NCI-H146 treated with DMSO at 0.1 percent for 48 hours (cell line): Measurements from ENCODE around the gene NID2.

Experiments used
- DNase-seq: peaks from one replicate; lab custom pipeline; 2025; ENCODE audit not compliant: unreplicated experiment; lab: John Stamatoyannopoulos, UW

The NID2 gene

DNA sequence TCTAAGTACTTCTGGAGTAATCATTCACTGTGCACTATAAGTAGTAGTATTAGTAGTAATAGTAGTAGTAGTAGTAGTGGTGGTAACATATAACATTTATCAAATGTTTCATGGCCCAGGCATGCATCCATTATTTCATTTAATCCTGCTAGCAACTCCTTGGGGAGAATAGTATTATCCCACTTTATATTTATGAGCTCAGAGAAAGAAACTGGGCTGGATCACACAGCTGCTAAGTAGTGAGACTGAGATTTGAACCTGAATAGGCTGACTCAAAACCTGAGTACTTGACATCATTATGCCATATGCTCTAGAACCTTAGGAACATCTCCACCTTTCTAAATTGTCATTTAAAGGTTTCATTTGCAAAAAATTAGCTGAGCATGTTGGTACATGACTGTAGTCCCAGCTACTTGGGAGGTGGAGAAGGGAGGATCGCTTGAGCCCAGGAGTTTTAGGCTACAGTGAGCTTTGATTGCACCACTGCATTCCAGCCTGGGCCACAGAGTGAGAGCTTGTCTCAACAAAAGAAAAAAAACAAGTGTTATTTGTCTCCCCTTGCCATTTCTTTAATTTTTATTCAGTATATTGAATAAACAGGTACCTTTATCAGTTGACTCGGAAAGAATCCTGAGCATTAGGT lies 11.4 kb upstream of the NID2 start:
- no peak for DNase-seq

DNA sequence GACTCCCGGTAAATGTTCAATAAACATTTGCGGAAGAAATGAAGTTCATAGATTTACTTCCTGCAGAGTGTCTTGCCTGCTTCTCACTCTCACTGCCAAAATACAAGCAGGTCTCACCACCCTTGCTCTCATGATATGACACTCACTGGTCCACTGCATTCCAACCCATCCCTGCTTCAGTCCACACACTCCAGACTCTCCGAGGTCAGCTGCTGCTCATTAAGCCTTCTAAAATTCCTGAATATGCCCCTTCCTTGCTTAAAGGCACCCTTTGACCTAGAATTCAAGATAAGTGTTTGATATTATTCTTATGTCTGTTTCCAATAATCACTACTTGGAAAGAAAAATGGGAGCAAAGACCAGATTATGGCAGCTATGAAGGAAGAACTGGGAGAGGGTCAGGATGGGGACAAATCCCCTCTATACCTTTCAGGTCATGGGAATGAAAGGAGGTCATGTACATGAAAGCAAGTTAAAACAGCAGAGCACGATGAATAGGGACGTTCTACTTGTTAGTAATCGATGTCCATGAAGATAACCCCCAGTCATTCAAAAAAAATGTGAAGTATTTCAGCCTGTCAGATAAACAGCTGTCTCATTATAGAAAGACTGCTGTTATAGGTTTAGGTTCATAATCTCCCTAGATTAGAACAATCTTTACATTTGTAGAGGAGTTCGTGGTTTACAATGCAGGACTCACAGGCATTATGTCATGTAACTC lies 10.5 kb upstream of the NID2 start:
- no peak for DNase-seq

DNA sequence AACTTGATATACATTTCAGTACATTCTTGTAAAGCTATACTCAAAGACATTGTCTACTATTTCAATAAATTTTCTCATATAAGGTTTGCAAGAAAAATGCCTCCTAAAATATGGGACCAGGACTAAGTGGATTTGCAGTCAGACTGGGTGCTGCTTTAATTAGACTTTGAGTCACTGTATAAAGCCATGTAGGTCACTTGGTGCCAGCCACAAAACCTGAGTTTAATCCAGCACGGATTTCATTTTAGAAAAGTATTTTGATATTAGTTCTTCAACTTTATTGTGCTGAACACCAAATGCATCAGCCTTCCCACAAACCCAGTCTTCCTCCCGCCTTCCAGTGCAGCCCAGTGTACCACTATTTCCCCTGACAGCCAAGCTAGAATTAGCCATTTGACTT lies 9.9 kb upstream of the NID2 start:
- no peak for DNase-seq

DNA sequence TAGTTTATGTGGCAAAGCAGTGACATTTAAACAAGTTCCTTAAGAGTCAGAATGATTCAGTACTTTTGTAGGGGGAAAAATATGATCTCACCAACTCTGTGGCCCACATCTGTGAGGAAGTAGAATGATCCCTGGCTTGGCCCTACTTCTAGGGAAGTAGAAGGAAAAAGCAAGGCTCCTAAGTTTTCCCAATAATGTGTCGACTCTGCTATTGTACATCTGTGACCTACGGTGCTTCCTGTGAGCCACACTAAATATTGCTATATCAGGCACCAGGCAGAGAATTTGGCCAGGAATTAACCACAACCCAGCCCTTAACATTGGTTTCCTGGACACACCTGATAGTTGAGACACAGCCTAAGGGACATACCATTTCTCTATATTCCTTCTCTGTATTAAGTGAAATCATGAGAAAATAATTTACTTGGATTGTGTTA lies 9.3 kb upstream of the NID2 start:
- no peak for DNase-seq

DNA sequence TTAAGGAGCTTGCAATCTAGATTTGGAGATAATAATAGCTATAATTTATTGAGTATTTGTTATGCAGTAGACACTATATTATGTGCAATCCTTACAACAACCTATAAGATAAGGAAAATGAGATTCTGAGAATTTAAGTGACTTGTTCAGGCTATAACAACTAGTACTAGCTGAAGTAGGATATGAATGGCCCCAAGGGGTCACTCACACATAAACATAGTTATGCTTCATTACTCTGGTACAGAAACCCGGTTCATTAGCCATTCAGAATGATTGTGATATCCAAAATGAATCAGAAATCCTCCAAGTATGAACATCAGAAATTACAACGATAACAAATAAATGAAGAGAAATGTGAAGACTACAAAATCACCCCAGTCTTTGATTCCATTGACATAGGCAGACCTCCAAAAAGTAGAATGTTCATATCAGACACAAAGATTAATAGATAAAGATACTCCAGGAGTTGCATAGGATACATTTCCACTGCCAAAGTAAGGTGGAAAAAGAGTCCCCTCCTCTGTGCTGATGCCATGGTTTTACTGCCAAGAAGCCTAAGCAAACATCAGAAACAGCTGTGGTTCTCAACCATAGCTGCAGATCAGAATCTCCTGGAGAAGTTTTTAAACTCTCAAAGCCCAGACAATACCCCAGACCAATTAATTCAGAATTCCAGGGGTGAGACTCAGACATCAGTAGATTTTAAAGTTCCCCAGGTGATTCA lies 8.6 kb upstream of the NID2 start:
- DNase-seq = no peak

DNA sequence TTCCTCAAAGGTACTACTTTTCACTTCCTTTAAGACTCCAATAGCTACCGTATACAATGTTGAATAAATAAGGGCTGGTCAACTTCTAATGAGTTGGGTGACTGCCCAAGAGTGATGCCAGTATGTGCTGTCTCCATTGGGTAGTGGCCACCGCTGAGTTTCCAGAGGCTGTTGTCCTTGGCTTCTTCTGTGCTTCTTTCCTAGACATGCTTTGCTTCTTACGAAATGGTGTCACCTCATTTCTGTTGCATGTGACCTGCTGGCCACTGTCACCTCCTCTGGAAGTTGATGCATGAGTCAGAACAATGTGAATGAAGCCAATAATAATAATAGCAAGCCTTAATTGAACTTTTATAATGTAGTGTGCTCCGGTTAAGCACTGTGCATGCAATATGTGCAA lies 7.5 kb upstream of the NID2 start:
- no peak for DNase-seq

DNA sequence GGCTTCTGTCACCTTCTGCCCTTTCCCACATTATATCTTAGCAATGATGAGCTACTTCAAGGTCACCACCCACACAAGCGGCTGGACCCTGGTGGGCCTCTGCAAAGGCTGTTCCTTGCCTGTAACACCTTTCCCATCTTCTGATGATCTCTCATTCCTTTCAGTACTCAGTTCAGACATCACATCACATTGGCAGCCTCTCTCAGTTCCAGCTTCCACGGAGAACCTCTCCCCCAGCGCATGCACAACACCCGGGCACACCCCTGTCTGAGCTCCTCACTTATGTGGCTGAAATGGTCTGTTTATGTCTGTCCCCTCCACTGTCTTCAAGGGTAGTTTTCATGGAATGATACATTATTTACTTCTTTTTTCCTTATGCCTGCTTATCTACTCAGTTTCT lies 6.5 kb upstream of the NID2 start:
- DNase-seq = no peak

DNA sequence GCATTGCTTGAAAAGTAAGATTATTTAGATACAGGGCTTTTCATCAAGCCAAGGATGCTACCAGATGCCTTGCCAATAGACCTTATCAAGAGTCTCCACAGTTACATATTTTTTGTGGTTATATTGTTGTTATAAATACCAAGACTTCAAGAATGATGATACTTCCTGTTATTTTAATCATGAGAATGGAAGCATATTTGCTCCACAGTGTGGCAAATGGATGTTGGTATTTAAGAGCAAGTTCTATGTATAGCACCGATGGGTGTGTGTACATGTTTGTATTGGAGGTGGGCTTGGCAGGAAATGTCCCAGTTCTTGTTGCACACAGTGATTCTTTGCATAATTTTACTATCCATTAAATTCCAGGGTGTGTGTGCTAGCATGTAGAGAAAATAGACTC lies 4.4 kb upstream of the NID2 start:
- no peak for DNase-seq

DNA sequence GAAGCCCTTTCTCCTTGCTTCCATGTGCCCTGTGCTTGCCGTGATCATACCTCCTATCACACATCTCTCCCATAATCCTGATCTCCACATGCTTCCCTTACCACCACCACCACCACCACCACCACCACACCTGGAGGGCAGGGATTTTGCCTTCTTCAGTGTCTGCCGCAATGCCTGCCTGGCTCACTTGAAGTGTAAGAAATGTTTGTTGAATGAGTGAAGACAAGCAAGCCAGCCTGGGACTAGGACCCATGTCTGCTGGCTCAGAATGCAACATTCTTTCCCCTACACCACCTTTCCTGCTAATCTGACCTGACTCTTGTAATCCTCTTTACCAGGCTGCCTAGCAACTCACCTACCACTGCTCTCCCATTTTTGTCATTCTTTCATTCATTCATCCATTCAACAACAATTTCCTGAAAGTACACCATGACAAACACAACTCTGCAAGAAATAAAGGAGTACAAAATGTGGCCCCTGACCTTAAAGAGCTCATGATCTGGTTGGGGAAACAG lies 3.5 kb upstream of the NID2 start:
- DNase-seq = no peak

DNA sequence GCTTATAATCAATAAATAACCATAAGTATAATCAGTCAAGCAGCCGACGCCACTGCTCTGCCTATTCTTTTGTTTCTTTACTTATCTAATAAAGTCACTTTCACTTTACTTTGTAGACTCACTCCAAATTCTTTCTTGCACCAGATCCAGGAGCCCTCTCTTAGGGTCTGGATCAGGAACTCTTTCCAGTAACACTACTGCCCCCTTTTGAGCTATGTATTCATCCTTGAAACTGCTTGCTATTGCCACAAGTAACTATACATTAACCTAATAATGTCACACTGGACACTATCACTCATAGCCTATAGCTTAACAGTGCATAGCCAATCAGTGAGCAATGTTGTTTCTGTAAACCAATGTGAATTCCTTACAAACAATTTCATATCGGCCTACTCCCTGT lies 2.8 kb upstream of the NID2 start:
- no peak for DNase-seq

DNA sequence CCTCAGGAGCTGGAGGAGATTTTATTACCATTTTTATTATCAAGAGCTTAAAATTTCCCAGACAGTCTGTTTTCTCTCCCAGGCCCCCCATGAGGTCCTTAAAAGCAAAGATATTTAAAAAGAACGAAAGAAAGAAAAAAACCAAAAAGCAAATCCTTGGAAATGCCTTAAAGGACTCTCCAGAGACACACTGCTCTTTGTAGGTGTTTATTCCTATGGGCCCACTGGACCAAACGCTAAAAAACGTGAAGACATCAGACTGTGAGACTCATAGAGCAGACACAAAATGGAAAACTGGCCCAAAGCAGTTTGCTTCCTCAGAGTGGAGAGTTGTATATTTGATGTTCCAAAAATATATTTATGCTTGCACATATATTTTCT lies 1.2 kb upstream of the NID2 start:
- DNase-seq = no peak

DNA sequence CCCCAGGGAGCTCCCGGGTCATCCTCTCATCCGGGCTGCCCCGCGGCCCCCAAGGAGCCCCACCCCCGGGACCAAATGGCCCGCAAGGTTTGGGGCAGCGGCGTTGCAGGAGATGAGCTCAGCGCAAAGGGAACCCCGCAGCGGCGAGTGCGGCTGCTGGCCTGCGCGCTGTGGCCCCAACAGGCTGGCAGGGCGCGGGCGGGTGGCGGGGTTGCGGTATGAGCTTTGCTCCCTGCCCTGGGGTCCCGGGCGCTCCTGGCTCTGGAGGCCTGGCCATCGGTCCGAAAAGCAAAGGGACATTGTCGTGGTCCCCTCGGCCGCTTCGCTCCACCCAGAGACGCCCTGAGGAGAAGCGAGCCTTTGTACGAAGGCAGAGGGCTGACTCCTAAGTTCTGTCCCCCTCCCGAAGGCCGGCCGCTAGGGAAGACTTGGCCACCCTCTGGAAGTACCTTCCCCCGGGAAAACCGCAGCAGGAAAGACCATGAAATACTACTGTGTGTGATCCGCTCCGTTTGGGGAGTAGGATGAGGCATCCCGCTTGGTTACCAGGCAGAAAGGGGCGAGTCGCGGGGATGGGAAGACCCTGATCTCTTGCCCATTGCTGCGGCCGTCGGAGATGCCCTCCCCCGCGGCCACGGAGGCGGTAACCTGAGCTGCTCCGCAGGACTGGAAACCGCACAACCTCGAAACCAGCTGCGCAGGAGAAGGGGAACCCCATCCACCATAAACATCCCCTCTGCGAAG lies 620 bp upstream of the NID2 start:
- no peak for DNase-seq

DNA sequence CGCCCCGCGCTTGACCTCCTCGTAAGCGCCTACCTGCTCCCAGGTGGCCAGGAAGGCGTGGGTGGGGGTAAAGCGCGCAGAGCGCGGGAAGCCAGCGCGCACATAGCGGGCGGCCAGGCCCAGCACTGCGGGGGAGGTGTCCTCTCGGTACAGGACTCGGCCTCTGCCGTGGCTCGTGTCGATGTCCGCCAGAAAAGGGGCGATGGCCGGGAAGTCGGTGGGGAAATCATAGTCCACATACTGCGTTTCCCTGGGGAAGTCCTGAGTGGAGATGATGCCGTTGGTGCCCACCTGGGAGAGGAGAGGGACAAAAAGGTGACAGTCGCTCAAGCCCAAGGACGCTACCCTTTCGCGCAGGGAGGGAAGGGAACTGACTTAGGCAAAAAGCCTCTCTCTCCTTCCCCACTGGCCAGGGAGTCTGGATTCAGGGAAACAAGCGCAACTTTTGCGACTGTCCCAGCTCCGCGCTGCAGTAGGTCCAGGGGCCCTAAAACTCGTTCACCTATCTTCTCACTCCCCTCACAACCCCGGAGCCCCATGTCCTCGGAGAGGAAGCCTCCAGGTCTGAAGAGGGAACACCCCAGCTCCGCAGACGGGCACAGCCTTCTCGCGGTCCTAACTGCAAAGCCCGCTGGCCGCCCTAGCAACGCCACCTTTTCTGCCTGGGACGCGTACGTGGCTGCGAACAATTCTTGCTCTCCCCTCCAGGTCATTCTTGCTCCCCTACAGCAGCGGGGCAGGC lies 815 bp downstream of the NID2 start:
- no peak for DNase-seq

DNA sequence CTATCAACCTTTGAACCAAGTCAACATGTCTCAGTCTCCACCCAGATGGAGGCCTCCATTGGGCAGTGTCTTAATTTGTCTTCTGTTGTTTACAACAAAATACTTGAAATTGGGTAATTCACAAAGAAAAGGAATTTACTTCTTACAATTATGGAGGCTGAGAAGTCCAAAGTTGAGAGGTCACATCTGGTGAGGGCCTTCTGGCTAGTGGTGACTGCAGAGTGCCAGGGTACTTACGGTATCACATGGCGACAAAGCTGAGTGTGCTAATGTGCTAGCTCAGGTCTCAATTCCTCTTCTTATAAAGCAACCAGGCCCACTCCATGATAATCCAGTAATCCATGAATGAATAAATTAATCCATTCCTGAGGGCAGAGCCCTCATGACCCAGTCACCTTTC lies 4.7 kb downstream of the NID2 start:
- DNase-seq = no peak

DNA sequence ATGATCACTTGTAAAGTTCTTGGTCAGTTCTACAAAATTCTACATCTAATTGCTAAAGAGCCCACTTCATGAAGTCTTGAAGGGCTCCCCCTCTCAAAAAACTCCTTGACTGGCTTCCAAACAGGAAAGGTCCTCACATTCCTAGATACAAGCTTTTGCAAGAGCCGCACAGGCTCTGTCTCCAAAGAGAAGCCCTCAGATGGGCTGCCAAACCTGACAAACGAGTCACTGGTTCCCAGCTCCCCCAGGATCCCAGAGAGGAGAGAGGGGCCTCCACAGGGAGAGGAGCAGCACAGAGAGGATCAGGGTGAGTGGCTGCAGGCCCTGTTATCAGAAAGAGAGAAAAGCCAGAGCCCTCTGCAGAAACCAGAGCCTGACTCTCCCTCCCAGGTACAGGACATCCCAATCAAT lies 5.8 kb downstream of the NID2 start:
- no peak for DNase-seq

DNA sequence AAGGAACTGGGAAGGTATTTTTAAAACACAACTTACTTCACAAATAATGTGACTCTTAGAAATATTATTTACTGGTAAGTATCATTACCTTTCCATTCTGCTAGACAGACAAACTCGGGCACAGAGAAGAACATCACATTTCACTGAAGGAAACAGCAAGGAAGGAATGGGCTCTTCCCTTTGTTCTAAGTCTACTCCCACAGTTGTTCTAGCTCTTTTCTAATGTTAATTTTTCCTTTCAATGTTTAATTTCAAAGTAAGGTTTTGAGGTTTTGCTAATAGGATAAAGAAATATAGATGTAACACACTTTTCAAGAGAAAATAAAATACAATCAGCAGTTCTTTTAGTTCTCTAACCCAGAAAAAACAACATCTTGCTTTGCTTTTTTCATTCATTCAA lies 7.0 kb downstream of the NID2 start:
- DNase-seq = no peak

DNA sequence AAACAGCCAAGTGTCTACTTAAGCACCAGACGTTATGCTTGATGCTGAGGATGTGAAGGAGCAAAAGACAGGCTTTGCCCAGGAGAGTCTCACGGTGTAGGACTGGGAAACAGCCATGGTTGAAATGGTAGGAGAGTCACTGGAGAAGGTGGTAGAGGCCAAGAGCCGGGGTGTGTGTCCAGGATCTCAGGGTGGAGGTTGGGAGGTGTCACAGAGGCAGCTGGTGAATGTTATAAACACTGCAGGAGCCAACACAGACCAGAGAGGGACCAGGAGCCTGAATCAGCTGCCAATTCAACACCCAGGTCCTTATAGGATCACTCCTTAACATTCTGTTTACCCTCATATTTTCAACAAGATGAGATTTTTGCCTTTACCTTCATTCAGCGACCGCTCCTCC lies 7.5 kb downstream of the NID2 start:
- no peak for DNase-seq

DNA sequence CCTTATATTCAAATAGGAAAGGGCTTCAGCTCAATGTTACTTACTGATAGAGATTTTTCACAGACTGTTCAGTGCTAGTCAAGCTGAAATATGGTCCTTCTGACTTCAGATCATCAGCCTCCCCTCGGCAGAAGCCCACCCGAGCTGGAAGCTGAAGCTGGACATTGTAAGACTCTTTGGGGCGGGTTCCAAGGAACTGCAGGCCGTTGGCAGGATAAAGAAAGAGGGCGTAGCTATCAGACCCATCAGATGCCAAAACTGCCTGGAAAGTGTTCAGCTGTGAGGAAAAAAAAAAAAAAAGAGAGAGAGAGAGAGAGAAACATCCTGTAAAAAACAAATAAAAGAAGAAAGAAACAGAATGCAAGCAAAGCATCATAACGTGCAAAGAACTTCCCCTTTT lies 8.8 kb downstream of the NID2 start:
- no peak for DNase-seq

DNA sequence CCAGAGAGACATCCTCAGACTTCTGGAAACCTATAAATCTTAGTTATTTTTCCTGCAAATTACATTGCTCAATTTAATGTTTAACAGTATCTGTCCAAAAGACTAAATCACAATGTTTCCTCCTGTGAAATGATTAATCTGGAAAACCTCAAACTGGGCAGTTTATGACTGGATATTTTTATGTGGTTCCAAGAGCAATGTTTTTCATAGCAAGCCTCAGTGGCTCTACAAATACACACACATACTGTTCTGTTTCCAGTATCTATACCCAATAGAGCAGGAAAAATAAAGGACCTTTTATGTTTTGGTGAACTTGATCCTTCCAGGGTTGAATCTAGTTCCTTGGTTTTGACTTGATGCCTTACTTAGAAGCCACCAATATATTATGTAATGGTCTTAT lies 9.2 kb downstream of the NID2 start:
- DNase-seq = no peak

DNA sequence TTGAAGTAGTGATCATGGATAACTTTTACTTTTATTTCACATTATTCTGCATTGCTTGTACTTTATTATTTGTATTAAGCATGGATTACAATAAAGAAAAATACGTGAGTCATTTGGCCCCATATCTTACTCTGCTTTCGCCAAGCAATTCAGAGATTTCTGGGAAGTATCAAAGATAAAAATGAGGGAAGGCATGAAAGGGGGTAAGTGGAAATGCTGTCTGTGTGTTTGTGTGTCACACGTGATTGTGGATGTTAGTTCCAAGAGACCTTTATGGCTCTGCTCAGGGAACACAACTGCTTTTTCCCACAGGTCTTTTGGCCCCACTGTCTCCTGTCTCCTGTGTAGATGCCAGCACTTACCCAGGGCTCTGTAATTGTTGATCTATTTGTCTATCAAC lies 10.5 kb downstream of the NID2 start:
- no peak for DNase-seq

DNA sequence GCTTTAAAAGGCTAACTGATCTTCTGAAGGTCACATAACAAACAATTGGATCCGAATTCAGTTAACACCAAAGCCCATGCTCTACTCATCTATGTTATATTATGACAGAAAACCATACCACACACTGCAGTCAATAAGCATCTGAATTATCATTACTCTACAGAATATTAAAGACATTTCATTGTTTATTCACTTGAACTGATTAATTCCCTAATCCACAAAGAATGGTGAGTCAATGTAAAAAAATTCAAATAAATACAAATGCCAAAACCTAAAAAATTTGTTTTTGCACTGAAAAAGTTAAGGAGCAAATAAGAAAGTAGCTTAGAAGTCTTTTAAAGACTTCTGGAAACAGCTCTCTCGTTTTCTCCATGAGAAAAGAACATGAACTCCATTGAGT lies 13.7 kb downstream of the NID2 start:
- DNase-seq = no peak
